Brain microvascular endothelial cell (primary cell): ENCODE data around the gene MMAA.

Experiments used
- DNase-seq: peaks from one replicate; pipeline ENCODE4 v3.0.0-alpha.2; 2020
- H3K27ac ChIP-seq: fragments of 250-450 bp; sonication (Bioruptor Pico); 2 replicates; pipeline ENCODE4 v1.5.1; 2020; ENCODE audit warnings: mild to moderate bottlenecking, moderate library complexity
- H3K27me3 ChIP-seq: fragments of 250-450 bp; sonication (Bioruptor Pico); replicated peaks from 2 replicates; pipeline ENCODE4 v1.5.1; 2020; ENCODE audit warnings: mild to moderate bottlenecking
- H3K36me3 ChIP-seq: fragments of 250-450 bp; sonication (Bioruptor Pico); replicated peaks from 2 replicates; pipeline ENCODE4 v1.5.1; 2020; ENCODE audit warnings: mild to moderate bottlenecking
- H3K4me3 ChIP-seq: 2 replicates; pipeline ENCODE4 v1.5.1; 2011; ENCODE audit warnings: low read depth, mild to moderate bottlenecking, control low read depth, low read length, moderate library complexity
- CTCF ChIP-seq: IDR thresholded peaks from 2 replicates; pipeline ENCODE4 v1.5.1; 2011; ENCODE audit warnings: low read depth, mild to moderate bottlenecking, moderate library complexity, low read length, control low read depth, inconsistent platforms; ENCODE audit errors: missing control alignments
- in situ Hi-C: cut with HindIII; loops from 2 replicates; pipeline ENCODE4 v1.10.0; 2017; ENCODE audit warnings: low sequenced_read_pairs, low pct_ligation_motif_present

Gene MMAA

GRCh38 chr4:145589916-145590702 is 29.1 kb upstream of the MMAA start:
- no peaks in the 10 kb centered on the region for H3K27me3 ChIP-seq
- no peak for TF ChIP-seq CTCF
- H3K27ac ChIP-seq: no peak overlapping the region
- no peak overlapping the region for H3K4me3 ChIP-seq
- H3K36me3 ChIP-seq: no peaks in the 10 kb centered on the region
- in situ Hi-C loops: no loop called here
- DNase-seq: no peak

GRCh38 chr4:145602129-145602760 is 16.9 kb upstream of the MMAA start:
- in situ Hi-C loops: no loop called here
- H3K36me3 ChIP-seq: no peaks in the 10 kb centered on the region
- no peak for TF ChIP-seq CTCF

GRCh38 chr4:145605941-145606340 is 13.2 kb upstream of the MMAA start:
- no peak overlapping the region for H3K4me3 ChIP-seq
- in situ Hi-C loops: no loop called here
- no peaks in the 10 kb centered on the region for H3K27me3 ChIP-seq
- TF ChIP-seq CTCF: no peak
- H3K27ac ChIP-seq: no peak overlapping the region
- H3K36me3 ChIP-seq: no peaks in the 10 kb centered on the region
- DNase-seq: no peak

More at GRCh38 chr4:145602129-145602760, 16.9 kb upstream of the MMAA start:
- DNase-seq: no peak
- H3K27ac ChIP-seq: no peak overlapping the region
- H3K27me3 ChIP-seq: no peaks in the 10 kb centered on the region
- no peak overlapping the region for H3K4me3 ChIP-seq

- peak; percentile 78 for TF ChIP-seq CTCF
- peak; percentile 82 for DNase-seq
- Histone ChIP-seq H3K4me3 (no peak overlapping the region), H3K36me3 (no peaks in the 10 kb centered on the region), H3K27me3 (no peaks in the 10 kb centered on the region), H3K27ac (no peak overlapping the region)
- in situ Hi-C loops: no loop called here
These were observed 9.4 kb upstream of the MMAA start for GRCh38 chr4:145609481-145610427.

- DNase-seq: no peak
- Histone ChIP-seq H3K27ac (no peak overlapping the region), H3K36me3 (no peaks in the 10 kb centered on the region), H3K4me3 (no peak overlapping the region), H3K27me3 (no peaks in the 10 kb centered on the region)
- in situ Hi-C loops: no loop called here
- TF ChIP-seq CTCF: no peak
These were observed 5.5 kb upstream of the MMAA start for GRCh38 chr4:145613566-145614232.
